Activated CD8-positive, alpha-beta memory T cell treated with anti-CD3 and anti-CD28 coated beads for 48 hours (primary cell): Measurements from ENCODE around the gene ABHD17A.

Source experiments
- DNase-seq, 3 experiments: peaks; one replicate each; pipeline ENCODE4 v3.0.0-alpha.2; 2020; ENCODE audit warnings: low read depth in 2 of 3, low spot score in 2 of 3

Gene ABHD17A

GRCh38 chr19:1885398-1886119 is at the start of gene ABHD17A:
Gene ABHD17A, minus strand, starts transcription at chr19:1885496. Its CDS starts 3,930 bp downstream, at chr19:1881566.
- peak; percentile 93 to 97 (median 96) for DNase-seq

- no peak for DNase-seq
Measured at GRCh38 chr19:1933942-1934341, 48.6 kb upstream of the ABHD17A start.

- no peak for DNase-seq
Measured at GRCh38 chr19:1933244-1933643, 47.9 kb upstream of the ABHD17A start.

- no peak for DNase-seq
Measured at GRCh38 chr19:1932395-1932794, 47.1 kb upstream of the ABHD17A start.

GRCh38 chr19:1931445-1931844 is 46.1 kb upstream of the ABHD17A start:
- DNase-seq, result no peak

GRCh38 chr19:1929021-1929742 is 43.9 kb upstream of the ABHD17A start:
- DNase-seq, result peak; percentile 61 to 87 (median 72)

- DNase-seq, result no peak
Measured at GRCh38 chr19:1925544-1925943, 40.2 kb upstream of the ABHD17A start.

GRCh38 chr19:1924320-1924961 is 39.1 kb upstream of the ABHD17A start:
- DNase-seq, result no peak

GRCh38 chr19:1923319-1923718 is 38.0 kb upstream of the ABHD17A start:
- DNase-seq, result no peak

GRCh38 chr19:1922803-1923202 is 37.5 kb upstream of the ABHD17A start:
- DNase-seq, result no peak

- DNase-seq, result no peak
Measured at GRCh38 chr19:1921825-1922224, 36.5 kb upstream of the ABHD17A start.

GRCh38 chr19:1921326-1921725 is 36.0 kb upstream of the ABHD17A start:
- DNase-seq, result no peak

GRCh38 chr19:1920644-1921043 is 35.3 kb upstream of the ABHD17A start:
- DNase-seq, result no peak

GRCh38 chr19:1918975-1919374 is 33.7 kb upstream of the ABHD17A start:
- DNase-seq, result no peak

- no peak for DNase-seq
Measured at GRCh38 chr19:1917926-1918325, 32.6 kb upstream of the ABHD17A start.

- no peak for DNase-seq
Measured at GRCh38 chr19:1917146-1917545, 31.9 kb upstream of the ABHD17A start.

GRCh38 chr19:1914826-1915341 is 29.6 kb upstream of the ABHD17A start:
- DNase-seq, result no peak

- DNase-seq, result no peak
Measured at GRCh38 chr19:1913781-1914577, 28.7 kb upstream of the ABHD17A start.

- DNase-seq, result no peak
Measured at GRCh38 chr19:1912760-1913505, 27.6 kb upstream of the ABHD17A start.

- no peak for DNase-seq
Measured at GRCh38 chr19:1911995-1912394, 26.7 kb upstream of the ABHD17A start.
